Activated CD8-positive, alpha-beta memory T cell treated with anti-CD3 and anti-CD28 coated beads, Interleukin-2, amount 50 U/mL, for 1 hour (primary cell): Measurements from ENCODE around the gene KRT75.
"Not testable (repeated sequence)": the region's sequence is repeated elsewhere in the genome, so short reads cannot be mapped to it uniquely, and the experiment has no call there.

Source experiments
- DNase-seq: peaks from one replicate; pipeline ENCODE4 v3.0.0-alpha.2; 2020; ENCODE audit errors: extremely low read depth

The KRT75 gene

GRCh38 chr12:52434081-52434733, at the start of gene KRT75:
KRT75 (minus strand) TSS chr12:52434371; CDS start chr12:52434304, 67 bp downstream.
- DNase-seq = no peak

- no peak for DNase-seq
Measured at GRCh38 chr12:52480073-52480472, 45.9 kb upstream of the KRT75 start.

GRCh38 chr12:52477651-52478050, 43.5 kb upstream of the KRT75 start:
- DNase-seq = no peak

- DNase-seq = no peak
Measured at GRCh38 chr12:52474212-52474611, 40.0 kb upstream of the KRT75 start.

- no peak for DNase-seq
Measured at GRCh38 chr12:52473768-52474167, 39.6 kb upstream of the KRT75 start, which contains the start of gene KRT6C. KRT6C (minus strand) TSS chr12:52473805; CDS start chr12:52473737, 68 bp downstream.

GRCh38 chr12:52469853-52470252, 35.7 kb upstream of the KRT75 start:
- DNase-seq = no peak

- no peak for DNase-seq
Measured at GRCh38 chr12:52464897-52465296, 30.7 kb upstream of the KRT75 start.

- no peak for DNase-seq
Measured at GRCh38 chr12:52461693-52462092, 27.5 kb upstream of the KRT75 start.

GRCh38 chr12:52458861-52459260, 24.7 kb upstream of the KRT75 start:
- DNase-seq = no peak

- no peak for DNase-seq
Measured at GRCh38 chr12:52455821-52456220, 21.6 kb upstream of the KRT75 start.

- no peak for DNase-seq
Measured at GRCh38 chr12:52454411-52455201, 20.4 kb upstream of the KRT75 start.

GRCh38 chr12:52452101-52452500, 17.9 kb upstream of the KRT75 start, which contains the start of gene KRT6B:
KRT6B (minus strand) TSS chr12:52452146; CDS start chr12:52452078, 68 bp downstream.
- no peak for DNase-seq

- no peak for DNase-seq
Measured at GRCh38 chr12:52448228-52448627, 14.1 kb upstream of the KRT75 start.

- not testable (repeated sequence) for DNase-seq
Measured at GRCh38 chr12:52447196-52447595, 13.0 kb upstream of the KRT75 start.

- DNase-seq = no peak
Measured at GRCh38 chr12:52446367-52447045, 12.3 kb upstream of the KRT75 start.

GRCh38 chr12:52445876-52446275, 11.7 kb upstream of the KRT75 start:
- no peak for DNase-seq

- DNase-seq = no peak
Measured at GRCh38 chr12:52444647-52445595, 10.8 kb upstream of the KRT75 start.

- no peak for DNase-seq
Measured at GRCh38 chr12:52443966-52444365, 9.8 kb upstream of the KRT75 start.

- DNase-seq = no peak
Measured at GRCh38 chr12:52442600-52443061, 8.5 kb upstream of the KRT75 start.

GRCh38 chr12:52441320-52441911, 7.2 kb upstream of the KRT75 start:
- DNase-seq = no peak

- no peak for DNase-seq
Measured at GRCh38 chr12:52440821-52441319, 6.7 kb upstream of the KRT75 start.
